IMR-90 (cell line): Measurements from ENCODE around the gene PRAC2. TPM values are rescaled to one million over a fixed set of nuclear protein-coding genes. Genes with fewer than 3 reads are reported as not detected.

Source experiments
- ATAC-seq: fragments of 200-7000 bp; cut with Tn5 transposase; 2 replicates; pipeline ENCODE4 v1.9.1; 2020; ENCODE audit warnings: low read depth, mild to moderate bottlenecking, moderate library complexity
- BruUV-seq: library from RNA; stranded (reverse); fragments of 400-500 nt; replicated peaks from 2 replicates; lab custom pipeline; 2021; lab: Mats Ljungman, UMichigan
- CTCF ChIA-PET: fragments of 300-600 bp; formaldehyde crosslinking; extraction: SDS; loops from one replicate; lab custom pipeline; 2021; ENCODE audit warnings: antibody characterized with exemption; lab: Yijun Ruan, JAX
- POLR2A ChIA-PET: fragments of 300-600 bp; sonication (Branson Sonifier 250); formaldehyde crosslinking; loops from one replicate; lab custom pipeline; 2022; ENCODE audit warnings: antibody characterized with exemption; ENCODE audit not compliant: unreplicated experiment; lab: Charles Lee
- DNase-seq: peaks from one replicate; pipeline ENCODE4 v3.0.0; 2013
- H2AFZ ChIP-seq: replicated peaks from 2 replicates; pipeline ENCODE3; 2013; ENCODE audit warnings: low read length, mild to moderate bottlenecking; ENCODE audit not compliant: poor library complexity
- H2AK5ac ChIP-seq: 2 replicates; pipeline ENCODE4 v1.6.1; 2013; ENCODE audit warnings: low read depth, low read length, inconsistent platforms
- H2AK9ac ChIP-seq: replicated peaks from 2 replicates; pipeline ENCODE3; 2013; ENCODE audit warnings: mild to moderate bottlenecking, low read depth, low read length, moderate library complexity; ENCODE audit not compliant: poor library complexity
- H2BK120ac ChIP-seq: 2 replicates; pipeline ENCODE4 v1.6.1; 2013; ENCODE audit warnings: low read depth, low read length, inconsistent platforms
- H2BK15ac ChIP-seq: 3 replicates; pipeline ENCODE4 v1.6.1; 2013; ENCODE audit warnings: low read depth, low read length, inconsistent platforms
- H2BK20ac ChIP-seq: 2 replicates; pipeline ENCODE4 v1.6.1; 2013; ENCODE audit warnings: low read depth, mild to moderate bottlenecking, inconsistent platforms, low read length, moderate library complexity
- H2BK5ac ChIP-seq: 2 replicates; pipeline ENCODE4 v1.6.1; 2013; ENCODE audit warnings: mild to moderate bottlenecking, low read depth, low read length, inconsistent platforms; ENCODE audit not compliant: poor library complexity, severe bottlenecking
- H3K14ac ChIP-seq: replicated peaks from 2 replicates; pipeline ENCODE4 v1.6.1; 2013; ENCODE audit warnings: low read depth, low read length, inconsistent platforms
- H3K18ac ChIP-seq: 2 replicates; pipeline ENCODE4 v1.6.1; 2013; ENCODE audit warnings: low read depth, low read length, control low read depth
- H3K23ac ChIP-seq: 2 replicates; pipeline ENCODE4 v1.6.1; 2013; ENCODE audit warnings: low read depth, low read length, inconsistent platforms
- H3K27ac ChIP-seq: 2 replicates; pipeline ENCODE4 v1.5.1; 2013; ENCODE audit warnings: mild to moderate bottlenecking, control low read depth, low read length; ENCODE audit not compliant: insufficient read depth
- H3K27me3 ChIP-seq: 2 replicates; pipeline ENCODE4 v1.6.1; 2013; ENCODE audit warnings: low read length; ENCODE audit not compliant: control insufficient read depth, insufficient read depth
- H3K36me3 ChIP-seq: 2 replicates; pipeline ENCODE4 v1.6.1; 2013; ENCODE audit warnings: low read length, mixed read lengths; ENCODE audit not compliant: control insufficient read depth, insufficient read depth
- H3K4ac ChIP-seq: 2 replicates; pipeline ENCODE4 v1.6.1; 2013; ENCODE audit warnings: low read depth, low read length, inconsistent platforms
- H3K4me1 ChIP-seq: 2 replicates; pipeline ENCODE4 v1.6.1; 2013; ENCODE audit warnings: low read length, mixed read lengths; ENCODE audit not compliant: control insufficient read depth, insufficient read depth
- H3K4me2 ChIP-seq: 2 replicates; pipeline ENCODE4 v1.6.1; 2013; ENCODE audit warnings: low read depth, mild to moderate bottlenecking, control low read depth, low read length, moderate library complexity
- H3K4me3 ChIP-seq: 2 replicates; pipeline ENCODE4 v1.5.1; 2013; ENCODE audit warnings: low read depth, mild to moderate bottlenecking, control low read depth, low read length, moderate library complexity; ENCODE audit not compliant: insufficient read depth
- H3K56ac ChIP-seq: 2 replicates; pipeline ENCODE4 v1.6.1; 2013; ENCODE audit warnings: low read length, inconsistent platforms; ENCODE audit not compliant: insufficient read depth; ENCODE audit errors: extremely low read depth
- H3K79me1 ChIP-seq, 2 experiments: 2 replicates each; pipeline ENCODE4 v1.6.1; 2013; ENCODE audit warnings: low read length in 2 of 2, inconsistent platforms in 1 of 2, low read depth in 1 of 2
- H3K9ac ChIP-seq: 2 replicates; pipeline ENCODE4 v1.6.1; 2013; ENCODE audit warnings: low read depth, low read length, control low read depth
- H3K9me1 ChIP-seq: 2 replicates; pipeline ENCODE4 v1.6.1; 2013; ENCODE audit warnings: low read length, inconsistent platforms; ENCODE audit not compliant: insufficient read depth
- H3K9me3 ChIP-seq: 2 replicates; pipeline ENCODE4 v1.6.1; 2013; ENCODE audit warnings: low read length; ENCODE audit not compliant: control insufficient read depth, insufficient read depth
- H4K20me1 ChIP-seq: 2 replicates; pipeline ENCODE4 v1.6.1; 2013; ENCODE audit warnings: low read length, inconsistent platforms; ENCODE audit not compliant: insufficient read depth
- H4K5ac ChIP-seq: 2 replicates; pipeline ENCODE4 v1.6.1; 2013; ENCODE audit warnings: mild to moderate bottlenecking, low read depth, low read length, control low read depth
- H4K8ac ChIP-seq, 2 experiments: 2 replicates each; pipeline ENCODE4 v1.6.1; 2013; ENCODE audit warnings: low read depth in 2 of 2, low read length in 2 of 2, control low read depth in 1 of 2, inconsistent platforms in 1 of 2
- H4K91ac ChIP-seq: 2 replicates; pipeline ENCODE4 v1.6.1; 2013; ENCODE audit warnings: low read depth, low read length, inconsistent platforms; ENCODE audit not compliant: insufficient read depth
- BHLHE40 ChIP-seq: fragments of 150-350 bp; IDR thresholded peaks from 2 replicates; pipeline ENCODE4 v1.6.1; 2016; ENCODE audit warnings: mild to moderate bottlenecking, low read depth, low read length
- CHD1 ChIP-seq: IDR thresholded peaks from 2 replicates; pipeline ENCODE4 v1.6.1; 2012; ENCODE audit warnings: low read depth, low read length, improper control_type of control experiment
- CTCF ChIP-seq: conservative IDR thresholded peaks from 2 replicates; pipeline ENCODE4 v1.5.1; 2012; ENCODE audit warnings: mild to moderate bottlenecking, low read depth, low read length, improper control_type of control experiment
- MAZ ChIP-seq: IDR thresholded peaks from 2 replicates; pipeline ENCODE4 v1.6.1; 2012; ENCODE audit warnings: low read depth, mild to moderate bottlenecking, low read length, improper control_type of control experiment, moderate library complexity, borderline replicate concordance
- POLR2A ChIP-seq: IDR thresholded peaks from 2 replicates; pipeline ENCODE4 v1.6.1; 2012; ENCODE audit warnings: mild to moderate bottlenecking, low read depth, low read length
- RAD21 ChIP-seq: IDR thresholded peaks from 2 replicates; pipeline ENCODE4 v1.6.1; 2012; ENCODE audit warnings: low read length, improper control_type of control experiment
- RFX5 ChIP-seq: IDR thresholded peaks from 2 replicates; pipeline ENCODE4 v1.8.0; 2012; ENCODE audit warnings: low read depth, mild to moderate bottlenecking, low read length, moderate library complexity
- WGBS, 2 experiments: methylation state at CpG; one replicate each; pipeline versions ENCODE4 v1.1.5 to v1.1.7; 2013; ENCODE audit warnings: missing lambda C conversion rate in 2 of 2; ENCODE audit not compliant: insufficient read length in 1 of 2; ENCODE audit errors: extremely low coverage in 2 of 2; 5-methylcytosine and 5-hydroxymethylcytosine counted together
- dilution Hi-C: fragments of 300-500 bp; cut with HindIII; formaldehyde crosslinking; loops from one replicate; pipeline ENCODE4 v1.14.3; 2018; ENCODE audit warnings: low sequenced_read_pairs; ENCODE audit not compliant: unreplicated experiment
- in situ Hi-C: fragments of 300-500 bp; cut with MboI; formaldehyde crosslinking; loops from 3 replicates; pipeline ENCODE4 v1.14.3; 2019; ENCODE audit warnings: low sequenced_read_pairs, inconsistent platforms, mixed read lengths
- intact Hi-C: fragments of 100-400 bp; cut with micrococcal nuclease; formaldehyde crosslinking; loops from 2 replicates; pipeline ENCODE4 v1.10.0; 2022
- polyA plus RNA-seq, 3 experiments: library from polyadenylated mRNA; depleted of rRNA; stranded (reverse); fragments of >200 nt; gene quantifications; 2 replicates each; pipeline ENCODE4 v1.2.3, GENCODE V29; 2012; ENCODE audit warnings: low replicate concordance in 1 of 3
- total RNA-seq: library from RNA; depleted of rRNA; stranded (reverse); fragments of >200 nt; gene quantifications from 2 replicates; pipeline ENCODE4 v1.2.3, GENCODE V29; 2012

PRAC2 gene
- total and polyA plus RNA-seq, 2 of the 4 experiments (the other 2 are of a cell fraction): not detected

GRCh38 chr17:48715496-48716399 lies 7.2 kb upstream of the PRAC2 start:
- Histone ChIP-seq H4K5ac (no peak overlapping the region), H3K14ac (no peak overlapping the region), H3K18ac (no peak overlapping the region), H3K27me3 (peaks cover 71% of the 10 kb centered on the region), H4K91ac (no peak overlapping the region), H3K4me2 (no peak overlapping the region), H3K36me3 (no peaks in the 10 kb centered on the region), H2AK9ac (no peak overlapping the region), H3K9ac (no peak overlapping the region), H3K9me1 (no peaks in the 10 kb centered on the region), H3K9me3 (peaks cover 17% of the 10 kb centered on the region), H3K4me1 (no peaks in the 10 kb centered on the region), H3K4me3 (no peak overlapping the region), H2BK20ac (no peak overlapping the region), H4K20me1 (0 out of 2 replicates have a peak, but pooled peaks cover 3% of the 10 kb centered on the region), H2AK5ac (no peak overlapping the region), H2AFZ (no peak overlapping the region), H2BK5ac (no peak overlapping the region), H2BK15ac (no peak overlapping the region), H2BK120ac (no peak overlapping the region), H3K79me1 (no peaks in the 10 kb centered on the region), H4K8ac (no peak overlapping the region), H3K56ac (no peak overlapping the region), H3K4ac (no peak overlapping the region), H3K27ac (no peak overlapping the region), H3K23ac (no peak overlapping the region)
- POLR2A ChIA-PET: no interaction called here
- DNase-seq: no peak
- dilution Hi-C loops: no loop called here
- CTCF ChIA-PET: no interaction called here
- intact Hi-C loops: no loop called here
- TF ChIP-seq RFX5 (no peak), RAD21 (no peak), MAZ (no peak), CTCF (no peak), BHLHE40 (no peak), CHD1 (no peak), POLR2A (no peak)
- BruUV-seq: no TSS peak
- in situ Hi-C loops: no loop called here
- WGBS, 2 experiments: 20% methylated on average over 1 of the region's 5 CpGs; no CpG with 5 or more reads in 1 of the 2 experiments
- no peak for ATAC-seq
